Right lobe of liver (tissue), 6 donors: ENCODE results near the gene ZNF827. TPM values are rescaled to one million over a fixed set of nuclear protein-coding genes. Genes with fewer than 3 reads are reported as not detected.
A peak's percentile ranks its signal among the peaks of the same experiment; 100 is the strongest.

Source experiments
- ATAC-seq, 4 donors: fragments of 200-7000 bp; cut with Tn5 transposase; one replicate each; pipeline ENCODE4 v1.9.1; 2020; ENCODE audit warnings: mild to moderate bottlenecking in 4 of 4, moderate library complexity in 4 of 4
- DNase-seq, 3 donors: peaks; one replicate each; pipeline ENCODE4 v3.0.0-alpha.2; 2020
- H3K27ac ChIP-seq, 3 donors: fragments of 200-600 bp; one replicate each; pipeline ENCODE4 v1.8.0; 2022
- H3K27me3 ChIP-seq, 2 donors: fragments of 200-600 bp; one replicate each; pipeline ENCODE4 v1.8.0; 2022
- H3K36me3 ChIP-seq, 4 donors: fragments of 200-600 bp; sonication (generic) in 1 of 4; one replicate each; pipeline versions ENCODE4 v1.5.1 to v1.8.0; 2017 to 2022; ENCODE audit warnings: control low read depth in 1 of 4
- H3K4me1 ChIP-seq, 4 donors: fragments of 200-600 bp; sonication (generic) in 1 of 4; one replicate each; pipeline versions ENCODE4 v1.5.1 to v1.8.0; 2017 to 2022; ENCODE audit warnings: control low read depth in 1 of 4
- H3K4me3 ChIP-seq, 3 donors: fragments of 200-600 bp; one replicate each; pipeline ENCODE4 v1.8.0; 2022
- H3K9me3 ChIP-seq, 4 donors: fragments of 200-600 bp; sonication (generic) in 1 of 4; one replicate each; pipeline versions ENCODE4 v1.5.1 to v1.8.0; 2017 to 2022; ENCODE audit warnings: control low read depth in 1 of 4
- CTCF ChIP-seq, 4 donors: fragments of 200-600 bp in 3 of 4; fragments of 450-650 bp in 1 of 4; IDR thresholded peaks; one replicate each; pipeline versions ENCODE4 v1.5.1 to v1.8.0; 2016 to 2022; ENCODE audit warnings: antibody characterized with exemption in 4 of 4, mild to moderate bottlenecking in 2 of 4
- POLR2A ChIP-seq: fragments of 450-650 bp; IDR thresholded peaks from one replicate; pipeline ENCODE4 v1.6.1; 2017; ENCODE audit warnings: antibody characterized with exemption, mild to moderate bottlenecking
- WGBS: methylation state at CpG from one replicate; pipeline ENCODE4 v1.1.6; 2018; ENCODE audit warnings: low coverage, low lambda C conversion rate; ENCODE audit not compliant: insufficient coverage; ENCODE audit errors: missing lambda C conversion rate; 5-methylcytosine and 5-hydroxymethylcytosine counted together
- intact Hi-C, 2 donors: fragments of 100-400 bp; cut with DNase I; formaldehyde crosslinking; loops; one replicate each; pipeline versions ENCODE4 v1.11.2 to v1.14.1; 2022
- long read RNA-seq: library from polyadenylated mRNA; unstranded; transcript quantifications from one replicate; pipeline ENCODE4 v2.0.0, GENCODE V29; 2019
- total RNA-seq, 6 experiments: library from RNA; depleted of rRNA in 2 of 6; stranded (reverse); fragments of >200 nt in 2 of 6; fragmentation: NEBNext Ultra II Directional in 3 of 6; extraction: Animal tissue kit (Norgen Biotek cat#: 25700) in 3 of 6; gene quantifications; one replicate each; pipeline versions ENCODE4 v1.1.0 to v1.2.4, GENCODE V29; 2016 to 2023
- donor health status: DM: no; HTN: yes; CAD: no.
- donor health status: DM: no; HTN: no; CAD: no.
- donor health status: DM: no; HTN: no; CAD: no.
- donor health status: DM: no; HTN: yes; CAD: no.
- donor health status: DM: no; HTN: yes; CAD: no.

The ZNF827 gene
- total RNA-seq = 1 to 10 TPM in 1 of 6 experiments, under 1 TPM in 5; 0.28 to 1.6 (median 0.68) TPM
- long read RNA-seq = 0 reads

DNA sequence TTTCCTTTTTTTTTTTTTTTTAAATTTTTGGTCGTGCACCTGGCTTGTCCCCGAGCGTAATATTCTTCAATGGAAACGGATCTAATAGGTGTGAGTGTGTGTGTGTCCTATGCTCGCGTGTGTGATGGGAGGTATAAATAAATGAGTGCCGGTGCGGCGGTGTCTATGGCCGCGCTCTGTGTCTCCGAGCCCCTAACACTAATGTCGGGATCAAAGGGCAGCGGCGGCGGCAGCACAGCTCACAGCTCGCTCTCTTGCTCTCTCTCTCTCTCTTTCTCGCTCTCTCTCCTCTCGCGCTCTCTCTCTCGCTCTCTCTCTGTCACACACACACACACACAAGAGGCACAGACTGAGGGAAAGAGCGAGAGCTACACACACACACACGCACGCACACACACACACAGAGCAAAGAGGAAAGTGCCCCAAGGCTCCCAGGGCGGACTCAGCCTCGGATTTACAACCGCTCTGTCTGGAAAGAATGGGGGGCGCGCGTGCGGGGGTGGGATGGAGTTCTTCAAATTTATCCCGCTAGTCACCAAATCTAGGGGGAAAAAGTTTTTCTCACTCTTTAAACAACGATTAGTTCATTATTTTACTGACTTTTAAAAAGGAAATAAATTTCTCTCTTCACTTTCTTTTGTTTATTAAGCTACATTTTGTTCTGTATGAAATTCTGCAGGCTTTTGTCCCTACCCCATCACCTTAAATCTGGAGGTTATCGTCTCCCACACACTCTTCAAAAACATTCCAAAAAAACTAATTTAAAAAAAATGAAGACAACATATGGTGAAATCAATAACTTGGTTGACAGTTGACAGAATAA, at the start of gene ZNF827:
Gene ZNF827, minus strand, starts transcription at position 206 of the 823 bp plus-strand sequence. CDS start 416 bp downstream, outside the sequence.
- H3K9me3 ChIP-seq = no peaks in the 10 kb centered on the region
- ATAC-seq (peak; percentile 50 to 71 (median 58)), DNase-seq (peak; percentile 43 to 66 (median 51))
- H3K4me1 ChIP-seq = no peaks in the 10 kb centered on the region
- TF ChIP-seq CTCF (IDR thresholded peaks at IDR 0.05) (no peak), POLR2A (no peak)
- WGBS = 6% methylated on average over 30 of the region's 34 CpGs
- peak within 1 kb of the TSS; percentile 34 to 63 (median 56) for H3K4me3 ChIP-seq
- intact Hi-C loops = no loop called here
- peak within 1 kb of the TSS in 1 of 3 donors; percentile 47 for H3K27ac ChIP-seq
- H3K27me3 ChIP-seq = peaks cover 0 to 3% of the 10 kb centered on the region in 2 donors
- H3K36me3 ChIP-seq = no peaks in the 10 kb centered on the region

GRCh38 chr4:145984563-145984962, 45.9 kb upstream of the ZNF827 start:
- ATAC-seq (peak in 1 of 4 donors; percentile 31), DNase-seq (no peak)
- Histone ChIP-seq H3K4me3 (no peak overlapping the region), H3K4me1 (no peaks in the 10 kb centered on the region), H3K36me3 (no peaks in the 10 kb centered on the region), H3K9me3 (no peaks in the 10 kb centered on the region), H3K27me3 (no peaks in the 10 kb centered on the region), H3K27ac (no peak overlapping the region)
- intact Hi-C loops = no loop called here
- 52% methylated on average over 4 of the region's 4 CpGs for WGBS
- no peak for TF ChIP-seq POLR2A
- no peak for TF ChIP-seq CTCF (IDR thresholded peaks at IDR 0.05)

GRCh38 chr4:145982791-145983190, 44.2 kb upstream of the ZNF827 start:
- no peak for ATAC-seq

GRCh38 chr4:145979160-145979559, 40.5 kb upstream of the ZNF827 start:
- H3K4me1 ChIP-seq = no peaks in the 10 kb centered on the region
- 51% methylated on average over 3 of the region's 3 CpGs for WGBS
- intact Hi-C loops = no loop called here
- TF ChIP-seq POLR2A = no peak
- no peak for TF ChIP-seq CTCF (IDR thresholded peaks at IDR 0.05)
- no peaks in the 10 kb centered on the region for H3K27me3 ChIP-seq
- DNase-seq (no peak), ATAC-seq (no peak)
- no peaks in the 10 kb centered on the region for H3K9me3 ChIP-seq
- no peak overlapping the region for H3K4me3 ChIP-seq
- H3K36me3 ChIP-seq = no peaks in the 10 kb centered on the region
- H3K27ac ChIP-seq = no peak overlapping the region

More at GRCh38 chr4:145982791-145983190, 44.2 kb upstream of the ZNF827 start:
- no peak overlapping the region for H3K4me3 ChIP-seq
- WGBS = 76% methylated on average over 4 of the region's 4 CpGs
- no peaks in the 10 kb centered on the region for H3K4me1 ChIP-seq
- no peak overlapping the region for H3K27ac ChIP-seq
- DNase-seq = no peak
- intact Hi-C loops = no loop called here
- no peaks in the 10 kb centered on the region for H3K27me3 ChIP-seq
- TF ChIP-seq POLR2A (no peak), CTCF (IDR thresholded peaks at IDR 0.05) (no peak)
- H3K36me3 ChIP-seq = no peaks in the 10 kb centered on the region
- no peaks in the 10 kb centered on the region for H3K9me3 ChIP-seq
